Smooth muscle cell (in vitro differentiated cells): ENCODE measurements around the gene LTBP4. TPM values are rescaled to one million over a fixed set of nuclear protein-coding genes. Genes with fewer than 3 reads are reported as not detected.
"Not testable (repeated sequence)": the region's sequence is repeated elsewhere in the genome, so short reads cannot be mapped to it uniquely, and the experiment has no call there.

Experiments
- DNase-seq: peaks from one replicate; lab custom pipeline; 2025; ENCODE audit not compliant: unreplicated experiment; lab: John Stamatoyannopoulos, UW
- H2AFZ ChIP-seq: fragments of 200-600 bp; sonication (generic); 2 replicates; pipeline ENCODE4 v1.6.0; 2016; ENCODE audit warnings: antibody characterized with exemption, low read depth, mild to moderate bottlenecking
- H3F3A ChIP-seq: fragments of 200-600 bp; sonication (generic); 2 replicates; pipeline ENCODE4 v1.6.0; 2017; ENCODE audit warnings: antibody characterized with exemption, low read depth
- H3K27ac ChIP-seq: fragments of 200-600 bp; sonication (generic); 2 replicates; pipeline ENCODE4 v1.5.1; 2016; ENCODE audit warnings: low read depth, mild to moderate bottlenecking
- H3K27me3 ChIP-seq: fragments of 200-600 bp; sonication (generic); 2 replicates; pipeline ENCODE4 v1.6.1; 2016; ENCODE audit warnings: low read depth, mild to moderate bottlenecking
- H3K36me3 ChIP-seq: fragments of 200-600 bp; sonication (generic); 2 replicates; pipeline ENCODE4 v1.5.1; 2016; ENCODE audit warnings: low read depth
- H3K4me1 ChIP-seq: fragments of 200-600 bp; sonication (generic); 2 replicates; pipeline ENCODE4 v1.5.1; 2016; ENCODE audit warnings: low read depth
- H3K4me2 ChIP-seq: fragments of 200-600 bp; sonication (generic); 2 replicates; pipeline ENCODE4 v1.6.0; 2016; ENCODE audit warnings: mild to moderate bottlenecking
- H3K4me3 ChIP-seq: fragments of 200-600 bp; sonication (generic); 2 replicates; pipeline ENCODE4 v1.5.1; 2016; ENCODE audit warnings: mild to moderate bottlenecking
- H3K79me2 ChIP-seq: fragments of 200-600 bp; sonication (generic); 2 replicates; pipeline ENCODE4 v1.6.0; 2016; ENCODE audit warnings: low read depth, mild to moderate bottlenecking
- H3K9ac ChIP-seq: fragments of 200-600 bp; sonication (generic); 2 replicates; pipeline ENCODE4 v1.6.0; 2016; ENCODE audit warnings: low read depth
- H3K9me3 ChIP-seq: fragments of 200-600 bp; sonication (generic); replicated peaks from 2 replicates; pipeline ENCODE4 v1.5.1; 2016; ENCODE audit warnings: low read depth
- H4K20me1 ChIP-seq: fragments of 200-600 bp; sonication (generic); 2 replicates; pipeline ENCODE4 v1.6.0; 2016; ENCODE audit warnings: low read depth
- CTCF ChIP-seq: fragments of 200-600 bp; sonication (generic); IDR thresholded peaks from 2 replicates; pipeline ENCODE4 v1.5.1; 2017; ENCODE audit warnings: borderline replicate concordance, mild to moderate bottlenecking, antibody characterized with exemption; ENCODE audit not compliant: insufficient read depth, poor library complexity, severe bottlenecking
- WGBS: methylation state at CpG from one replicate; pipeline ENCODE4 v1.1.7; 2016; ENCODE audit warnings: low lambda C conversion rate; 5-methylcytosine and 5-hydroxymethylcytosine counted together
- polyA plus RNA-seq: library from polyadenylated mRNA; unstranded; fragments of >200 nt; fragmentation: Nextera tagmentation; extraction: Ambion mirVana; gene quantifications from 2 replicates; pipeline ENCODE4 v1.2.1, GENCODE V29; 2016
- total RNA-seq: library from RNA; depleted of rRNA; stranded (reverse); fragments of >200 nt; gene quantifications from 2 replicates; pipeline ENCODE4 v1.2.3, GENCODE V29; 2014

LTBP4 gene
- total and polyA plus RNA-seq, 2 experiments from 2014 or later: 38.5 to 188 TPM

GRCh38 chr19:40646743-40647254, 45.6 kb downstream of the LTBP4 start:
- peak overlapping the region; percentile 81 for H3K4me2 ChIP-seq
- H3K4me1 ChIP-seq: no peaks in the 10 kb centered on the region
- H3K36me3 ChIP-seq: no peaks in the 10 kb centered on the region
- H3K9ac ChIP-seq: no peak overlapping the region
- no peak overlapping the region for H2AFZ ChIP-seq
- 84% methylated on average over 5 of the region's 5 CpGs for WGBS
- H3K27me3 ChIP-seq: no peaks in the 10 kb centered on the region
- peak overlapping the region; percentile 88 for H3K27ac ChIP-seq
- no peaks in the 10 kb centered on the region for H3F3A ChIP-seq
- DNase-seq: no peak
- H3K9me3 ChIP-seq: no peaks in the 10 kb centered on the region
- H3K4me3 ChIP-seq: no peak overlapping the region
- no peaks in the 10 kb centered on the region for H3K79me2 ChIP-seq
- no peaks in the 10 kb centered on the region for H4K20me1 ChIP-seq
- no peak for TF ChIP-seq CTCF

- not testable (repeated sequence) for H3K9me3 ChIP-seq, H4K20me1 ChIP-seq, H3K79me2 ChIP-seq, H3K9ac ChIP-seq, H3K27ac ChIP-seq, H3K36me3 ChIP-seq, H3K4me1 ChIP-seq, H3K4me2 ChIP-seq, H3K27me3 ChIP-seq, DNase-seq, H3F3A ChIP-seq, H3K4me3 ChIP-seq, H2AFZ ChIP-seq
- WGBS: 87% methylated on average over 9 of the region's 9 CpGs
Measured at GRCh38 chr19:40649903-40650675, 48.9 kb downstream of the LTBP4 start.

GRCh38 chr19:40650749-40651305, 49.7 kb downstream of the LTBP4 start:
- H2AFZ ChIP-seq: no peak overlapping the region
- no peaks in the 10 kb centered on the region for H4K20me1 ChIP-seq
- H3K79me2 ChIP-seq: no peaks in the 10 kb centered on the region
- DNase-seq: no peak
- TF ChIP-seq CTCF: no peak
- no peak overlapping the region for H3K4me2 ChIP-seq
- H3K27ac ChIP-seq: no peak overlapping the region
- 95% methylated on average over 8 of the region's 8 CpGs for WGBS
- H3K36me3 ChIP-seq: no peaks in the 10 kb centered on the region
- H3K9me3 ChIP-seq: no peaks in the 10 kb centered on the region
- H3F3A ChIP-seq: no peaks in the 10 kb centered on the region
- no peak overlapping the region for H3K4me3 ChIP-seq
- no peaks in the 10 kb centered on the region for H3K27me3 ChIP-seq
- no peak overlapping the region for H3K9ac ChIP-seq
- no peaks in the 10 kb centered on the region for H3K4me1 ChIP-seq

GRCh38 chr19:40652303-40652702, 51.1 kb downstream of the LTBP4 start:
- H4K20me1 ChIP-seq, H3K9ac ChIP-seq, H3K4me2 ChIP-seq, H3K9me3 ChIP-seq, H3K4me3 ChIP-seq, DNase-seq, H2AFZ ChIP-seq, H3K27me3 ChIP-seq, H3F3A ChIP-seq, H3K79me2 ChIP-seq, H3K36me3 ChIP-seq, H3K4me1 ChIP-seq, H3K27ac ChIP-seq: not testable (repeated sequence)
- WGBS: 92% methylated on average over 11 of the region's 11 CpGs

GRCh38 chr19:40655684-40656083, 54.5 kb downstream of the LTBP4 start:
- DNase-seq, H3K36me3 ChIP-seq: not testable (repeated sequence)
- WGBS: 89% methylated on average over 7 of the region's 7 CpGs

More at GRCh38 chr19:40655684-40656083, 54.5 kb downstream of the LTBP4 start:
- not testable (repeated sequence) for H3K4me2 ChIP-seq, H3K27me3 ChIP-seq, H3K27ac ChIP-seq, H3K4me3 ChIP-seq, H3K79me2 ChIP-seq, H2AFZ ChIP-seq, H4K20me1 ChIP-seq, H3F3A ChIP-seq, H3K9me3 ChIP-seq, H3K9ac ChIP-seq, H3K4me1 ChIP-seq
